Osteocyte (in vitro differentiated cells): ENCODE results near the gene TMEM129. TPM values are rescaled to one million over a fixed set of nuclear protein-coding genes. Genes with fewer than 3 reads are reported as not detected.

Experiments
- DNase-seq: peaks from one replicate; pipeline ENCODE4 v3.0.0; 2021; ENCODE audit warnings: mixed read lengths; ENCODE audit not compliant: unreplicated experiment; ENCODE audit errors: extremely low spot score
- H3K27ac Mint-ChIP-seq: one replicate; pipeline ENCODE4 v1.8.0; 2021; ENCODE audit warnings: mild to moderate bottlenecking, mixed read lengths; ENCODE audit not compliant: unreplicated experiment
- H3K27me3 Mint-ChIP-seq: one replicate; pipeline ENCODE4 v1.8.0; 2021; ENCODE audit warnings: mixed read lengths; ENCODE audit not compliant: unreplicated experiment
- H3K36me3 Mint-ChIP-seq: one replicate; pipeline ENCODE4 v1.8.0; 2021; ENCODE audit warnings: mixed read lengths; ENCODE audit not compliant: unreplicated experiment
- H3K4me1 Mint-ChIP-seq: one replicate; pipeline ENCODE4 v1.8.0; 2021; ENCODE audit warnings: mixed read lengths; ENCODE audit not compliant: unreplicated experiment
- H3K4me3 Mint-ChIP-seq: one replicate; pipeline ENCODE4 v1.8.0; 2021; ENCODE audit warnings: mild to moderate bottlenecking, moderate library complexity, mixed read lengths; ENCODE audit not compliant: unreplicated experiment
- H3K9me3 Mint-ChIP-seq: one replicate; pipeline ENCODE4 v1.8.0; 2021; ENCODE audit warnings: mixed read lengths; ENCODE audit not compliant: unreplicated experiment
- CTCF ChIP-seq: fragments of 200-600 bp; sonication (generic); IDR thresholded peaks from 2 replicates; pipeline ENCODE4 v1.5.0; 2021; ENCODE audit warnings: antibody characterized with exemption, mild to moderate bottlenecking, moderate library complexity
- total RNA-seq: library from RNA; stranded (reverse); gene quantifications from 2 replicates; pipeline ENCODE4 v1.2.1, GENCODE V29; 2021

The TMEM129 gene
- total RNA-seq, 1 donor from 2014 or later, result 48.8 TPM

- DNase-seq, result no peak
- Mint-ChIP-seq H3K9me3 (no peaks in the 10 kb centered on the region), H3K4me1 (peaks cover 5% of the 10 kb centered on the region), H3K27ac (no peak overlapping the region), H3K4me3 (no peak overlapping the region), H3K27me3 (no peaks in the 10 kb centered on the region), H3K36me3 (no peaks in the 10 kb centered on the region)
- no peak for TF ChIP-seq CTCF
Observed at GRCh38 chr4:1765409-1766072, 44.4 kb upstream of the TMEM129 start.

- no peak for TF ChIP-seq CTCF
- H3K9me3 Mint-ChIP-seq, result no peaks in the 10 kb centered on the region
- no peak for DNase-seq
- peaks cover 5% of the 10 kb centered on the region for H3K4me1 Mint-ChIP-seq
- no peaks in the 10 kb centered on the region for H3K36me3 Mint-ChIP-seq
- H3K27ac Mint-ChIP-seq, result no peak overlapping the region
- no peaks in the 10 kb centered on the region for H3K27me3 Mint-ChIP-seq
- no peak overlapping the region for H3K4me3 Mint-ChIP-seq
Observed at GRCh38 chr4:1764670-1765069, 43.5 kb upstream of the TMEM129 start.

- no peak overlapping the region for H3K4me3 Mint-ChIP-seq
Observed at GRCh38 chr4:1763550-1764080, 42.5 kb upstream of the TMEM129 start.

GRCh38 chr4:1763070-1763549, 42.0 kb upstream of the TMEM129 start:
- Mint-ChIP-seq H3K27me3 (no peaks in the 10 kb centered on the region), H3K4me3 (no peak overlapping the region), H3K27ac (no peak overlapping the region)

More at GRCh38 chr4:1763550-1764080, 42.5 kb upstream of the TMEM129 start:
- no peaks in the 10 kb centered on the region for H3K36me3 Mint-ChIP-seq
- no peaks in the 10 kb centered on the region for H3K27me3 Mint-ChIP-seq
- no peak overlapping the region for H3K27ac Mint-ChIP-seq
- no peaks in the 10 kb centered on the region for H3K9me3 Mint-ChIP-seq
- H3K4me1 Mint-ChIP-seq, result peaks cover 5% of the 10 kb centered on the region
- no peak for TF ChIP-seq CTCF
- DNase-seq, result no peak

More at GRCh38 chr4:1763070-1763549, 42.0 kb upstream of the TMEM129 start:
- Mint-ChIP-seq H3K9me3 (no peaks in the 10 kb centered on the region), H3K4me1 (peaks cover 3% of the 10 kb centered on the region), H3K36me3 (no peaks in the 10 kb centered on the region)
- no peak for DNase-seq
- TF ChIP-seq CTCF, result no peak
